ENCODE results near the gene LRP2.

DNA sequence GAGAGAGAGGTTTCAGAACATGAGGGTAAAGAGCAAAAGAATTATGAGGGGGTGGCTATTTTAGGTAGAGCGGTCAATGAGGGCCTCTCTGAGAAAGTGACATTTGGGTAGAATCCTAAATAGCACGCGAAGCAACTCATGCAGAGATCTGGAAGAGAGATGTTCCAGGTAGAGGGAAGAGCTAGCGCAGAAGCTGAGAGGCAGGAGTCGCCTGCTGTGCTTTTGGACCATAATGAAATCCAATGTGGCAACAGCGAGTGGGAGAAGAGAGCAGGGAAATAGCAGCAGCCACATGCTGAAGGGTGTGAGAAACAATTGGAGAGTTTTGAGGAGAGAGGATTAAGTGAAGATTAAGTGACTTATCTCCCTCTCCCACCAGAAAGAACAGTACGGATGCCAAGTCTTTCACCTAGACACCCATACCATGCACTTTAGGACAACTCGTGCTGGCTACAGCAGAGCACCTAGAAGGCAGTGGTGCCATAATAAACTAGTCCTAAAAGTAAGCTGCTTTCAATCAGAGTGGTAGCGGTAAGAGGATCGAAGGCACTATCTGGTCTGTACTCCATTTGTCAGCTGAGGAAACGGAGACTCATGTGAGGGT, 129.7 kb downstream of the LRP2 start:
- TF ChIP-seq, protein P1, sequence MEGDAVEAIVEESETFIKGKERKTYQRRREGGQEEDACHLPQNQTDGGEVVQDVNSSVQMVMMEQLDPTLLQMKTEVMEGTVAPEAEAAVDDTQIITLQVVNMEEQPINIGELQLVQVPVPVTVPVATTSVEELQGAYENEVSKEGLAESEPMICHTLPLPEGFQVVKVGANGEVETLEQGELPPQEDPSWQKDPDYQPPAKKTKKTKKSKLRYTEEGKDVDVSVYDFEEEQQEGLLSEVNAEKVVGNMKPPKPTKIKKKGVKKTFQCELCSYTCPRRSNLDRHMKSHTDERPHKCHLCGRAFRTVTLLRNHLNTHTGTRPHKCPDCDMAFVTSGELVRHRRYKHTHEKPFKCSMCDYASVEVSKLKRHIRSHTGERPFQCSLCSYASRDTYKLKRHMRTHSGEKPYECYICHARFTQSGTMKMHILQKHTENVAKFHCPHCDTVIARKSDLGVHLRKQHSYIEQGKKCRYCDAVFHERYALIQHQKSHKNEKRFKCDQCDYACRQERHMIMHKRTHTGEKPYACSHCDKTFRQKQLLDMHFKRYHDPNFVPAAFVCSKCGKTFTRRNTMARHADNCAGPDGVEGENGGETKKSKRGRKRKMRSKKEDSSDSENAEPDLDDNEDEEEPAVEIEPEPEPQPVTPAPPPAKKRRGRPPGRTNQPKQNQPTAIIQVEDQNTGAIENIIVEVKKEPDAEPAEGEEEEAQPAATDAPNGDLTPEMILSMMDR (IDR thresholded peaks at IDR 0.05) = no peak
- no peak for TF ChIP-seq POLR2A (IDR thresholded peaks at IDR 0.05)

All from thyroid gland (tissue), 4 donors.